Tibial artery (tissue), 4 donors: ENCODE measurements around the gene TRMT10C.
"Not testable (repeated sequence)": the region's sequence is repeated elsewhere in the genome, so short reads cannot be mapped to it uniquely, and the experiment has no call there.

Experiments
- DNase-seq, 2 donors: peaks; one replicate each; pipeline ENCODE4 v3.0.0-alpha.2; 2019
- H3K27ac ChIP-seq, 2 donors: fragments of 200-600 bp; sonication (generic) in 1 of 2; 1 replicate in 1 of 2; 2 replicates in 1 of 2; pipeline ENCODE4 v1.5.1; 2018 to 2019; ENCODE audit warnings: mild to moderate bottlenecking in 1 of 2
- H3K27me3 ChIP-seq, 2 donors: fragments of 200-600 bp; sonication (generic) in 1 of 2; one replicate each; pipeline versions ENCODE4 v1.5.1 to v1.6.0; 2016 to 2019
- H3K36me3 ChIP-seq, 3 donors: fragments of 200-600 bp; sonication (generic) in 2 of 3; one replicate each; pipeline ENCODE4 v1.5.1; 2016 to 2019; ENCODE audit warnings: mild to moderate bottlenecking in 2 of 3
- H3K4me1 ChIP-seq, 4 donors: fragments of 200-600 bp; sonication (generic) in 2 of 4; 1 replicate in 3 of 4; 2 replicates in 1 of 4; pipeline ENCODE4 v1.5.1; 2016 to 2019
- H3K4me3 ChIP-seq, 2 donors: fragments of 200-600 bp; sonication (generic) in 1 of 2; 1 replicate in 1 of 2; 2 replicates in 1 of 2; pipeline ENCODE4 v1.5.1; 2018 to 2019; ENCODE audit warnings: mild to moderate bottlenecking in 2 of 2
- H3K9me3 ChIP-seq, 3 donors: fragments of 200-600 bp; sonication (generic) in 1 of 3; one replicate each; pipeline ENCODE4 v1.5.1; 2016 to 2019
- intact Hi-C: fragments of 100-400 bp; cut with DNase I; formaldehyde crosslinking; loops from one replicate; pipeline ENCODE4 v1.15.0; 2023; ENCODE audit warnings: low total_unique reads
- TF ChIP-seq, protein P1 (sequence below), 2 experiments: fragments of 200-600 bp in 1 of 2; fragments of 450-650 bp in 1 of 2; IDR thresholded peaks; one replicate each; pipeline ENCODE4 v1.5.1; 2017 to 2019; ENCODE audit warnings: antibody characterized with exemption in 2 of 2, mild to moderate bottlenecking in 1 of 2, moderate library complexity in 1 of 2

Gene TRMT10C

DNA sequence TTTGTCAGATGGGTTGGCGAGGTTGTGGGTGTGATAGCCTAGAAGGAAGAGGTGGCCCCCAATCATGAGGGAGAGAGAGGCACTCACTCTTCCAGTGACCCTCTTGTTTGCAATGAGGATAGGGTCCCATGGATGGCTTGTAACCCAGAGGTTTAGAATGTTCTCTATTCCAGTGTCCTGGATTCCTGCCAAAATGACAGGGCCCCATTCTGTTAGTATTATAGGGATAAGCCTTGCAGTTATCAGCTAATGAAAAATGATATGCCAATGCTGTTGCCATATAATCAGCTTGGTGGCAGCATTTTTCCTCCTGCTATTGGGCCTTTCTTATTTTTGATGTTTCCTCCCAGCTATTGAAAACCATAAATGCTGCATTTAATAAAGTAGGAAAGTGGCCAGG is 25.4 kb upstream of the TRMT10C start:
- Histone ChIP-seq H3K4me1 (peaks cover 0 to 15% (median 13%) of the 10 kb centered on the region in 4 donors), H3K9me3 (no peaks in the 10 kb centered on the region), H3K27ac (no peak overlapping the region), H3K27me3 (no peaks in the 10 kb centered on the region), H3K4me3 (no peak overlapping the region), H3K36me3 (no peaks in the 10 kb centered on the region)
- TF ChIP-seq, protein P1, sequence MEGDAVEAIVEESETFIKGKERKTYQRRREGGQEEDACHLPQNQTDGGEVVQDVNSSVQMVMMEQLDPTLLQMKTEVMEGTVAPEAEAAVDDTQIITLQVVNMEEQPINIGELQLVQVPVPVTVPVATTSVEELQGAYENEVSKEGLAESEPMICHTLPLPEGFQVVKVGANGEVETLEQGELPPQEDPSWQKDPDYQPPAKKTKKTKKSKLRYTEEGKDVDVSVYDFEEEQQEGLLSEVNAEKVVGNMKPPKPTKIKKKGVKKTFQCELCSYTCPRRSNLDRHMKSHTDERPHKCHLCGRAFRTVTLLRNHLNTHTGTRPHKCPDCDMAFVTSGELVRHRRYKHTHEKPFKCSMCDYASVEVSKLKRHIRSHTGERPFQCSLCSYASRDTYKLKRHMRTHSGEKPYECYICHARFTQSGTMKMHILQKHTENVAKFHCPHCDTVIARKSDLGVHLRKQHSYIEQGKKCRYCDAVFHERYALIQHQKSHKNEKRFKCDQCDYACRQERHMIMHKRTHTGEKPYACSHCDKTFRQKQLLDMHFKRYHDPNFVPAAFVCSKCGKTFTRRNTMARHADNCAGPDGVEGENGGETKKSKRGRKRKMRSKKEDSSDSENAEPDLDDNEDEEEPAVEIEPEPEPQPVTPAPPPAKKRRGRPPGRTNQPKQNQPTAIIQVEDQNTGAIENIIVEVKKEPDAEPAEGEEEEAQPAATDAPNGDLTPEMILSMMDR (IDR thresholded peaks at IDR 0.05): no peak
- no peak for DNase-seq
- intact Hi-C loops: no loop called here

DNA sequence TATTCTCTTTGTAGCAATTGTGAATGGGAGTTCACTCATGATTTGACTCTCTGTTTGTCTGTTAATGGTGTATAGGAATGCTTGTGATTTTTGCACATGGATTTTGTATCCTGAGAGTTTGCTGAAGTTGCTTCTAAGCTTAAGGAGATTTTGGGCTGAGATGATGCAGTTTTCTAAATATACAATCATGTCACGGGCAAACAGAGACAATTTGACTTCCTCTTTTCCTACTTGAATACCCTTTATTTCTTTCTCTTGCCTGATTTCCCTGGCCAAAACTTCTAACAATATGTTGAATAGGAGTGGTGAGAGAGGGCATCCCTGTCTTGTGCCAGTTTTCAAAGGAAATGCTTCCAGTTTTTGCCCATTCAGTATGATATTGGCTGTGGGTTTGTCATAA is 24.7 kb upstream of the TRMT10C start:
- intact Hi-C loops, H3K36me3 ChIP-seq, H3K27ac ChIP-seq, H3K4me3 ChIP-seq, DNase-seq, H3K9me3 ChIP-seq, H3K27me3 ChIP-seq: not testable (repeated sequence)
- peaks cover 0 to 15% (median 13%) of the 10 kb centered on the region in 4 donors for H3K4me1 ChIP-seq

DNA sequence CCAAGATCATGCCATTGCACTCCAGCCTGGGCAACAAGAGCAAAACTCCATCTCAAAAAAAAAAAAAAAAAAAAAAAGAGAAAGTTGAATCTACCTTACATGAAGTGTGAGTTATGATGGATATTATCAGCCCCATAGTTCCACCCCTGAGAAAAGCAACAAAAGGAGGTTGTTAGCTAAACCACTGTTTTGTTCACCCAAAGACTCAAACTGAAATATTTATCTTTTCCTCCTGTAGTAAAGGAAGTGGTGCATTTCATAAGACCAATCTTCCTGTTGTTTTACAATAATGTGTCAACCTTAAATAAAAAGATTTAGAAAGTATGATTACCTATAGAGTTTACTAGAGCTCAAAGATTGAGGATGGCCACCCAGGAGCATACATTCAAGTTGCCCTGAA is 18.7 kb upstream of the TRMT10C start:
- H3K36me3 ChIP-seq: no peaks in the 10 kb centered on the region
- no peak for DNase-seq
- TF ChIP-seq, protein P1 (IDR thresholded peaks at IDR 0.05): no peak
- no peaks in the 10 kb centered on the region for H3K9me3 ChIP-seq
- no peaks in the 10 kb centered on the region for H3K27me3 ChIP-seq
- H3K27ac ChIP-seq: no peak overlapping the region
- no peaks in the 10 kb centered on the region for H3K4me1 ChIP-seq
- H3K4me3 ChIP-seq: no peak overlapping the region
- intact Hi-C loops: no loop called here

DNA sequence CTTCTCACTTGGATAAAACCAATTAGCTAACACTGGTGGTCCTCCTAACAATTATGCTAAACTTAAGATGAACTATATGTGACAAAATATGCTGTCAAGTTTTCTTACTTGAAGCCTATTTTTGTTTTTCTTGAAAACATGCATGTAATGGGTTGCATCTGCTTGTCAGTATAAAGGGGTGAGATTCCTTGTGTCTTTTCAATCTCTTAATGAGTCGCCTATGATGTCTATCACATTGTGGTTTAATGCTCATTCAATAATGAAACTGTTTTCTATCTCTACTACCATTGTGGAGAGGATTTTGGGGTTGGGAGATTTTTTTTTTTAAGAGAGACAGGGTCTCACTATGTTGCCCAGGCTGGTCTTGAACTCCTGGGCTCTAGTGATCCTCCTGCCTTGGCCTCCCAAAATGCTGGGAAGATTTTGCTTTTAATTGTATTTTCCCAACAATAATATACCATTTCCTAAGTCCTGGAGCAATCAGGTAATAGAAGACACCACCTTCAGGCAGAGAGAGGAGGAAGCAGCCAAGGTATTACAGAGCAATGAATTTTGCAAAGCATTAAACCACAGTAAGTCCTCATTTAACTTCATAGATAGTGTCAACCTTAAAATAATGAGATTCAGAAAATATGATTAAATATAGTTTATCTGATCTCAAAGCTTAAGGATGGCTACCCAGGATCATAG is 17.4 kb upstream of the TRMT10C start:
- no peaks in the 10 kb centered on the region for H3K9me3 ChIP-seq
- no peak for DNase-seq
- H3K27me3 ChIP-seq: no peaks in the 10 kb centered on the region
- intact Hi-C loops: no loop called here
- no peaks in the 10 kb centered on the region for H3K36me3 ChIP-seq
- H3K4me1 ChIP-seq: no peaks in the 10 kb centered on the region
- TF ChIP-seq, protein P1 (IDR thresholded peaks at IDR 0.05): no peak
- no peak overlapping the region for H3K4me3 ChIP-seq
- no peak overlapping the region for H3K27ac ChIP-seq

DNA sequence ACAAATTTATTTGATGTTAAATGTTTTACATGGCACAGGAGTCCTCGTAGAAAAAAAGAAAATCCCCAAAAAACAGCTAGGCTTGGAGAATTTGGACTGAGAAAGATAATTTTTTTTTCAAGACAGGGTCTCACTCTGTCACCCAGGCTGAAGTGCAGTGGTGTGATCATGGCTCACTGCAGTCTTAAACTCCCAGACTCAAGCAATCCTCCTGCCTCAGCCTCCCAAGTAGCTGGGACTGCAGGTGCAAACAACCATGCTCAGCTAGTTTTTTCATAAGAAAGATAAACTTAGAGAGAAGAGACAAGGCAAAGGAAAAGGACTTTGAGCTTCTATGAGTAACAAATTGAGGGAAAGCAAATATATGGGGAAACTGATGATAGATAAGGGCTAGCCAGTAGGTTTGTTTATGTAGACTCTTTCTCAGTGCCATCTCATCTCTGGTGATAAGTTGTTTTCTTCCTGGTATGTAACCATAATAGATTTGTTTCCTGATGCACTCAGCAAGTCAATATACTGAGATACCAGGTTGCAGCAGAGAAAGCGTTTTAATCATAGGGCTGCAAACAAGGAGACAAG is 13.1 kb upstream of the TRMT10C start:
- DNase-seq: no peak
- Histone ChIP-seq H3K9me3 (no peaks in the 10 kb centered on the region), H3K4me3 (no peak overlapping the region), H3K27me3 (peaks cover 0 to 2% of the 10 kb centered on the region in 2 donors), H3K27ac (no peak overlapping the region), H3K36me3 (no peaks in the 10 kb centered on the region), H3K4me1 (no peaks in the 10 kb centered on the region)
- intact Hi-C loops: no loop called here
- TF ChIP-seq, protein P1 (IDR thresholded peaks at IDR 0.05): no peak

DNA sequence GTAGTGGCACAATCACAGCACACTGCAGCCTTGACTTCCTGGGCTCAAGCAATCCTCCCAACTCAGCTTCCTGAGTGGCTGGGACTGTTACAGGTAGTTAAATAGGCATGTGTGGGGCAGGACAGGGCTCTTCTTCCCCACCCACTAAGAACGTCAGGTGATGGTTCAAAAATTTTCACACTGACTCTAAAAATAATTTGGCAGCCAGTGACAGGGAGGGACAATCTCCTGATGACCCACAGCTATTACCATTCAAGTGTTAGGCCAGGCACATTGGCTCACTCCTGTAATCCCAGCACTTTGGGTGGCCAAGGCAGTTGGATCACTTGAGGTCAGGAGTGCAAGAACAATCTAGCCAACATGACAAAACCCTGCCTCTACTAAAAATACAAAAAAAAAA is 12.2 kb upstream of the TRMT10C start:
- no peak overlapping the region for H3K27ac ChIP-seq
- TF ChIP-seq, protein P1 (IDR thresholded peaks at IDR 0.05): no peak
- no peaks in the 10 kb centered on the region for H3K9me3 ChIP-seq
- H3K4me3 ChIP-seq: no peak overlapping the region
- no peaks in the 10 kb centered on the region for H3K36me3 ChIP-seq
- no peaks in the 10 kb centered on the region for H3K4me1 ChIP-seq
- no peak for DNase-seq
- intact Hi-C loops: no loop called here
- peaks cover 0 to 4% of the 10 kb centered on the region in 2 donors for H3K27me3 ChIP-seq

DNA sequence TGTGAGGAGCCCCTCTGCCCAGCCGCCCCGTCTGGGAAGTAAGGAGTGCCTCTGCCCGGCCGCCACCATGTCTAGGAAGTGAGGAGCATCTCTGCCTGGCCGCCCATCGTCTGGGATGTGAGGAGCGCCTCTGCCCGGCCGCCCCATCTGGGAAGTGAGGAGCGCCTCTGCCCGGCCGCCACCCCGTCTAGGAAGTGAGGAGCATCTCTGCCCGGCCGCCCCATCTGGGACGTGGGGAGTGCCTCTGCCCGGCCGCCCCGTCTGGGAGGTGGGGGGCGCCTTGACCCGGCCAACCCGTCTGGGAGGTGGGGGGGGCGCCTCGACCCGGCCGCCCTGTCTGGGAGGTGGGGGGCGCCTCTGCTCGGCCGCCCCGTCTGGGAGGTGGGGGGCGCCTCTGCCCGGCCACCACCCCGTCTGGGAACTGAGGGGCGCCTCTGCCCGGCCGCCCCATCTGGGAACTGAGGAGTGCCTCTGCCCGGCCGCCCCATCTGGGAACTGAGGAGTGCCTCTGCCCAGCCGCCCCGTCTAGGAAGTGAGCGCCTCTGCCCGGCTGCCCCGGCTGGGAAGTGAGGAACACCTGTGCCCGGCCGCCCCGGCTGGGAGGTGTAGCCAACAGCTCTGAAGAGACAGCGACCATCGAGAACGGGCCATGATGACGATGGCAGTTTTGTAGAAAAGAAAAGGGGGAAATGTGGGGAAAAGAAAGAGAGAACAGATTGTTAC is 10.1 kb upstream of the TRMT10C start:
- intact Hi-C loops, DNase-seq, H3K4me1 ChIP-seq: not testable (repeated sequence)

DNA sequence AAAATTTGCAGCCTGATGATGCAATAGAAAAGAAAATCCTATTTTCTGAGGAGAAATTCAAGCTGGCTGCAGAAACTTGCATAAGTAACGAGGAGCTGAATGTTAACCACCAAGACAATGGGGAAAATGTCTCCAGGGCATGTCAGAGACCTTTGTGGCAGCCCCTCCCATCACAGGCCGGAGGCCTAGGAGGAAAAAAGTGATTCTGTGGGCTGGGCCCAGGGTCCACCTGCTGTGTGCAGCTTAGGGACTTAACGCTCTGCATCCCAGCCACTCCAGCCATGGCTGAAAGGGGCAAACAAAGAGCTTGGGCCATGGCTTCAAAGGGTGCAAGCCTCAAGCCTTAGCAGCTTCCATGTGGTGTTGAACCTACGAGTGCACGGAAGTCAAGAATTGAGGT is 8.3 kb upstream of the TRMT10C start:
- H3K36me3 ChIP-seq, H3K4me1 ChIP-seq, H3K9me3 ChIP-seq, H3K27ac ChIP-seq, DNase-seq, intact Hi-C loops, H3K4me3 ChIP-seq: not testable (repeated sequence)
- H3K27me3 ChIP-seq: peaks cover 0 to 11% of the 10 kb centered on the region in 2 donors

More for the DNA sequence above, 10.1 kb upstream of the TRMT10C start:
- H3K9me3 ChIP-seq, H3K36me3 ChIP-seq, H3K27me3 ChIP-seq, H3K4me3 ChIP-seq, H3K27ac ChIP-seq: not testable (repeated sequence)
